H1 (cell line): Measurements from ENCODE around the gene LARP1. TPM values are rescaled to one million over a fixed set of nuclear protein-coding genes. Genes with fewer than 3 reads are reported as not detected.

Experiments
- ASH2L ChIP-seq: fragments of 200-600, 300-600 bp; sonication (generic); IDR thresholded peaks from one replicate; pipeline ENCODE4 v1.7.1; 2017; ENCODE audit warnings: low read length
- BACH1 ChIP-seq: IDR thresholded peaks from 2 replicates; pipeline ENCODE4 v1.6.1; 2012; ENCODE audit warnings: low read length, improper control_type of control experiment
- BCL11A ChIP-seq, 2 experiments: IDR thresholded peaks; one replicate each; pipeline ENCODE4 v1.6.1; 2011; ENCODE audit warnings: low read depth in 2 of 2, low read length in 2 of 2, mild to moderate bottlenecking in 2 of 2
- CEBPB ChIP-seq: IDR thresholded peaks from 2 replicates; pipeline ENCODE4 v1.6.1; 2012; ENCODE audit warnings: low read depth, low read length
- CHD1 ChIP-seq: IDR thresholded peaks from 2 replicates; pipeline ENCODE4 v1.6.1; 2012; ENCODE audit warnings: low read depth, low read length, improper control_type of control experiment
- CHD2 ChIP-seq: IDR thresholded peaks from 2 replicates; pipeline ENCODE4 v1.6.1; 2012; ENCODE audit warnings: low read length, improper control_type of control experiment
- EGR1 ChIP-seq: IDR thresholded peaks from 2 replicates; pipeline ENCODE4 v1.6.1; 2011; ENCODE audit warnings: low read depth, low read length, borderline replicate concordance
- HDAC2 ChIP-seq, 2 experiments: fragments of 300-600 bp in 1 of 2; sonication (generic) in 1 of 2; IDR thresholded peaks; 2 replicates each; pipeline ENCODE4 v1.6.1; 2011 to 2012; ENCODE audit warnings: low read depth in 2 of 2, low read length in 2 of 2, mild to moderate bottlenecking in 2 of 2, moderate library complexity in 2 of 2, borderline replicate concordance in 1 of 2, inconsistent platforms in 1 of 2
- KDM4A ChIP-seq: IDR thresholded peaks from one replicate; pipeline ENCODE4 v1.7.1; 2012; ENCODE audit warnings: low read depth, mild to moderate bottlenecking, moderate library complexity, low read length, inconsistent platforms; ENCODE audit not compliant: severe bottlenecking
- NRF1 ChIP-seq: IDR thresholded peaks from 2 replicates; pipeline ENCODE4 v1.6.1; 2011; ENCODE audit warnings: mild to moderate bottlenecking, low read depth, low read length, improper control_type of control experiment
- PHF8 ChIP-seq: fragments of 200-600 bp; sonication (generic); conservative IDR thresholded peaks from 2 replicates; pipeline ENCODE4 v1.7.1; 2012; ENCODE audit warnings: low read depth, mild to moderate bottlenecking, inconsistent platforms, low read length, moderate library complexity
- POLR2A ChIP-seq, 2 experiments: IDR thresholded peaks; 1 replicate in 1 of 2; 2 replicates in 1 of 2; pipeline ENCODE4 v1.6.1; 2011; ENCODE audit warnings: low read depth in 2 of 2, low read length in 2 of 2, mild to moderate bottlenecking in 2 of 2; ENCODE audit errors: control extremely low read depth in 1 of 2
- RAD21 ChIP-seq, 2 experiments: IDR thresholded peaks in 1 of 2; conservative IDR thresholded peaks in 1 of 2; 2 replicates each; pipeline ENCODE4 v1.6.1; 2011; ENCODE audit warnings: low read depth in 2 of 2, low read length in 2 of 2, improper control_type of control experiment in 1 of 2, inconsistent platforms in 1 of 2, mild to moderate bottlenecking in 1 of 2, moderate library complexity in 1 of 2
- RBBP5 ChIP-seq: IDR thresholded peaks from 2 replicates; pipeline ENCODE4 v1.7.1; 2012; ENCODE audit warnings: low read depth, mild to moderate bottlenecking, inconsistent platforms, low read length, moderate library complexity, borderline replicate concordance
- SAP30 ChIP-seq: fragments of 300-600 bp; sonication (generic); IDR thresholded peaks from 2 replicates; pipeline ENCODE4 v1.7.1; 2012; ENCODE audit warnings: low read length, moderate library complexity, mild to moderate bottlenecking, inconsistent platforms; ENCODE audit not compliant: insufficient read depth, insufficient replicate concordance
- SIN3A ChIP-seq, 2 experiments: IDR thresholded peaks in 1 of 2; conservative IDR thresholded peaks in 1 of 2; 2 replicates each; pipeline ENCODE4 v1.6.1; 2011 to 2012; ENCODE audit warnings: low read length in 2 of 2, improper control_type of control experiment in 1 of 2, low read depth in 1 of 2, mild to moderate bottlenecking in 1 of 2
- TAF1 ChIP-seq: IDR thresholded peaks from 2 replicates; pipeline ENCODE4 v1.6.1; 2011; ENCODE audit warnings: mild to moderate bottlenecking, low read depth, low read length
- TBP ChIP-seq: IDR thresholded peaks from 2 replicates; pipeline ENCODE4 v1.6.1; 2011; ENCODE audit warnings: low read depth, low read length, improper control_type of control experiment
- TCF12 ChIP-seq: IDR thresholded peaks from 2 replicates; pipeline ENCODE4 v1.6.1; 2011; ENCODE audit warnings: low read depth, mild to moderate bottlenecking, low read length
- YY1 ChIP-seq: IDR thresholded peaks from 2 replicates; pipeline ENCODE4 v1.6.1; 2011; ENCODE audit warnings: low read depth, mild to moderate bottlenecking, low read length
- polyA plus RNA-seq, 7 experiments: library from polyadenylated mRNA; depleted of rRNA in 3 of 7; stranded (reverse) in 5 of 7; unstranded in 2 of 7; fragments of >200 nt in 5 of 7; fragments of 200-250 nt in 2 of 7; gene quantifications; 1 replicate in 5 of 7; 2 replicates in 1 of 7; 4 replicates in 1 of 7; pipeline versions ENCODE4 v1.2.1 to v1.2.3, GENCODE V29; 2011 to 2013; ENCODE audit warnings: missing spikeins in 2 of 7, mixed read lengths in 2 of 7
- total RNA-seq: library from RNA; stranded (reverse); fragmentation: NEBNext Ultra II Directional; extraction: Animal tissue kit (Norgen Biotek cat#: 25700); gene quantifications from 2 replicates; pipeline ENCODE4 v1.2.1, GENCODE V29; 2021
- TF ChIP-seq, protein P1 (sequence below): IDR thresholded peaks from 2 replicates; pipeline ENCODE4 v1.6.1; 2012; ENCODE audit warnings: inconsistent platforms
- TF ChIP-seq, protein P2 (sequence below): IDR thresholded peaks from 2 replicates; pipeline ENCODE4 v1.6.1; 2011; ENCODE audit warnings: low read depth, mild to moderate bottlenecking, low read length; ENCODE audit not compliant: insufficient read depth

The LARP1 gene
- total and polyA plus RNA-seq, 2 of the 8 experiments (the other 6 are each of a cell fraction or from before 2014, with no cell fraction given), result 106 to 422 TPM

- TF ChIP-seq RBBP5 (peak; percentile 58; the same call in 1 of the 2 replicates), PHF8 (peak; percentile 58), EGR1 (no peak), TCF12 (no peak), TAF1 (peak; percentile 77), NRF1 (peak; percentile 12; the same call in 1 of the 2 replicates), CHD2 (peak; percentile 14; the same call in 1 of the 2 replicates), BCL11A (IDR thresholded peaks at IDR 0.05; ENCODE audit: low read depth in 2 of 2, low read length in 2 of 2) (no peak), BACH1 (peak; percentile 39), SIN3A (conservative IDR thresholded peaks at IDR 0.05 in 1 of 2, IDR thresholded peaks at IDR 0.05 in 1 of 2; ENCODE audit: low read depth in 1 of 2, low read length in 2 of 2) (peak; percentile 42 to 73; a peak in 2 of 4 replicates), HDAC2 (IDR thresholded peaks at IDR 0.05; ENCODE audit: borderline replicate concordance in 1 of 2, low read depth in 2 of 2, low read length in 2 of 2) (peak in 1 of 2 experiments; percentile 73; a peak in 3 of 4 replicates), RAD21 (IDR thresholded peaks at IDR 0.05 in 1 of 2, conservative IDR thresholded peaks at IDR 0.05 in 1 of 2; ENCODE audit: low read depth in 2 of 2, low read length in 2 of 2) (no peak), CHD1 (no peak), TBP (no peak; the same call in none of the 2 replicates), POLR2A (IDR thresholded peaks at IDR 0.05; ENCODE audit: control extremely low read depth in 1 of 2, low read depth in 2 of 2, low read length in 2 of 2) (peak; percentile 67 to 86), YY1 (no peak), KDM4A (peak; percentile 27), ASH2L (peak; percentile 29), CEBPB (no peak), SAP30 (peak; percentile 16)
- TF ChIP-seq, protein P1, sequence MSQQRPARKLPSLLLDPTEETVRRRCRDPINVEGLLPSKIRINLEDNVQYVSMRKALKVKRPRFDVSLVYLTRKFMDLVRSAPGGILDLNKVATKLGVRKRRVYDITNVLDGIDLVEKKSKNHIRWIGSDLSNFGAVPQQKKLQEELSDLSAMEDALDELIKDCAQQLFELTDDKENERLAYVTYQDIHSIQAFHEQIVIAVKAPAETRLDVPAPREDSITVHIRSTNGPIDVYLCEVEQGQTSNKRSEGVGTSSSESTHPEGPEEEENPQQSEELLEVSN, result peak; percentile 79
- TF ChIP-seq, protein P2, sequence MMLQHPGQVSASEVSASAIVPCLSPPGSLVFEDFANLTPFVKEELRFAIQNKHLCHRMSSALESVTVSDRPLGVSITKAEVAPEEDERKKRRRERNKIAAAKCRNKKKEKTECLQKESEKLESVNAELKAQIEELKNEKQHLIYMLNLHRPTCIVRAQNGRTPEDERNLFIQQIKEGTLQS, result no peak
Observed at GRCh38 chr5:154857530-154858296, 102.5 kb downstream of the LARP1 start (continued).
